Large intestine (tissue), 3 donors: ENCODE results near the gene RIMS3. TPM values are rescaled to one million over a fixed set of nuclear protein-coding genes. Genes with fewer than 3 reads are reported as not detected.
A peak's percentile ranks its signal among the peaks of the same experiment; 100 is the strongest.
"Not testable (repeated sequence)": the region's sequence is repeated elsewhere in the genome, so short reads cannot be mapped to it uniquely, and the experiment has no call there.

Source experiments
- DNase-seq, 2 donors: peaks; one replicate each; pipeline versions ENCODE4 v3.0.0 to v3.0.0-alpha.2; 2013
- H3K27ac ChIP-seq: one replicate; pipeline ENCODE4 v1.5.1; 2013; ENCODE audit warnings: low read length
- H3K27me3 ChIP-seq: 2 replicates; pipeline ENCODE4 v1.6.1; 2013; ENCODE audit warnings: low read length; ENCODE audit not compliant: control insufficient read depth, insufficient read depth
- H3K36me3 ChIP-seq: 2 replicates; pipeline ENCODE4 v1.6.1; 2013; ENCODE audit warnings: low read length; ENCODE audit not compliant: control insufficient read depth, insufficient read depth
- H3K4me1 ChIP-seq: one replicate; pipeline ENCODE4 v1.6.1; 2013; ENCODE audit warnings: low read length; ENCODE audit not compliant: control insufficient read depth, insufficient read depth
- H3K4me3 ChIP-seq: one replicate; pipeline ENCODE4 v1.5.1; 2013; ENCODE audit warnings: low read length
- H3K9me3 ChIP-seq: one replicate; pipeline ENCODE4 v1.6.1; 2013; ENCODE audit warnings: mild to moderate bottlenecking, low read depth, low read length, moderate library complexity; ENCODE audit not compliant: control insufficient read depth
- WGBS: methylation state at CpG from one replicate; pipeline ENCODE4 v1.1.5; 2013; ENCODE audit warnings: low lambda C conversion rate; ENCODE audit not compliant: insufficient coverage; 5-methylcytosine and 5-hydroxymethylcytosine counted together
- polyA plus RNA-seq: library from polyadenylated mRNA; unstranded; fragments of 120-200 nt; gene quantifications from one replicate; pipeline ENCODE4 v1.2.1, GENCODE V29; 2013

RIMS3 gene
- polyA plus RNA-seq, 1 donor: 6.9 TPM

DNA sequence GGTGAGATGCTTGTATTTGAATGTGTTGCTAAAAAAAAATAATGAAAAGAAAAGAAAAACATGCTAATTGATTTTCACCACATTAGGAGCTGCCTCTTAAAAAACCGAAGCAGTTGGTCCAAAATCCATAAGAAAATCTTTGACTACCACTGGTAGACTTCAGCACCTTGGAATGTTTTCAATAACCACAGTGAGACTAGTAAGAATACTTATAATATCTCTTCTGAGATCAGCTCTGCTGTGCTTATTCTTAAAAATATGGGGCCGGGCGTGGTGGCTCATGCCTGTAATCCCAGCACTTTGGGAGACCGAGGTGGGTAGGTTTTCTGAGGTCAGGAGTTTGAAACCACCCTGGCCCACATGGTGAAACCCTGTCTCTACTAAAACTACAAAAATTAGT lies 41.1 kb upstream of the RIMS3 start:
- Histone ChIP-seq H3K4me1 (peaks cover 18% of the 10 kb centered on the region), H3K9me3 (no peaks in the 10 kb centered on the region), H3K36me3 (no peaks in the 10 kb centered on the region), H3K4me3 (no peak overlapping the region), H3K27me3 (no peaks in the 10 kb centered on the region), H3K27ac (no peak overlapping the region)
- DNase-seq: no peak
- WGBS: 100% methylated on average over 1 of the region's 4 CpGs

DNA sequence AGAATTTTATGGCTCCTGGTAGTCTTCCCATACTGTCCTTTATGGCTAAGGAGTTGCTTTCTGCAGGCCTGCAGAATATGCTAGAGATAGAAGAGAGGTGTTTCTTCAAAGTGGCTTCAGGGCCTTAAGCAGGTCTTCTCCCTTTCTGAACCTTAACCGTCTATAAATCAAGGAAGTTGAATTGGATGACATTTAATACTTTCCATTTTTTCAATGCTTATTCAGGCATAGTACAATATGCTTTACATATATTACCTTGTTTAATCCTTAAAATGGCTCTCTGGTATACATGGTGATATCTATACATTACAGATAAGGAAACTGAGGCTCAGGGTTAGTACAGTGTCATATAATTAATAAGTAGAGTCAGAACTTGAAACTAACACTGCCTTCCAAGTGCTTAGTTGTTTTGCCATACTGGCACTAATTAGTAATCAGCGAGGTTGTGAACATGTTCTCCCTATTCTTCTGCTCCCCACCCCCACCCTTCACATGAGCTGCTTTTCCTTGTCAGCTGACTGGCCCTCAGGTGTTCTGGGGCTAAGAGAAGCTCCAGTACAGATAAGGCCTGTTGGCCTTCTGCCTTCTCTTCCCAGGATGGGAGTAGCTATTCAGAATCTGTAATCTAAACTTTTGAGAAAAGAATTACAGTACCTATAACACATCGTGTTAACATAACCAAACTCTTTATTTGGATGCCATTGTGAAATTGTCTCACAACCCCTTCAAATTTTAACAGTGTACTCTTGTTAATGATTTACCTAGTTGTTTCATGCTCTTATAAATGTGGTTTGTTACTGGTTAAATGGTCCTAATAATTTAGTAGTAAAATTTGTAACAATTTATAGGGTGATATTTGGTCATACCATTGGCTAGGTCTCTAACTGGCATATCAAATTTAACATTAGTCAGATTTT lies 39.6 kb upstream of the RIMS3 start:
- Histone ChIP-seq H3K27ac (peak overlapping the region; percentile 50), H3K27me3 (no peaks in the 10 kb centered on the region), H3K9me3 (no peaks in the 10 kb centered on the region), H3K4me1 (peaks cover 18% of the 10 kb centered on the region), H3K36me3 (no peaks in the 10 kb centered on the region), H3K4me3 (no peak overlapping the region)
- peak; percentile 51 to 72 for DNase-seq
- no CpG with 5 or more reads among the region's 3 CpGs for WGBS

DNA sequence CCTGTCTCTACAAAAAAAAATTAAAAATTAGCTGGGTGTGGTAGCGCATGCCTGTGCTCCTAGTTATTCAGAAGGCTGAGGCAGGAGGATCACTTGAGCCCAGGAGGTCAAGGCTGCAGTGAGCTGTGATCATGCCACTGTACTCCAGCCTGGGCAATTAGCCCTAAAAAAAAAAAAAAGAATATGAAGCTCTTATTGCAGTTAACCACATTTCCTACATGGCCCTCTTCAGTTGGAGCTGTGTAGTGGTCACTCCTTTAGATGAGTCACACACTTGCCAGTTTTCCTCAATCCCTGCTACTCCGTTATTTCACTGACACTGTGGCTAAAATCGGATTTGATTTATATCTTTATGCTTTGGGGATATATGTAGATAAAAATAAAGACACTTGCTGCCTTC lies 37.8 kb upstream of the RIMS3 start:
- WGBS: no CpG with 5 or more reads among the region's 3 CpGs
- Histone ChIP-seq H3K27ac (no peak overlapping the region), H3K4me3 (no peak overlapping the region), H3K27me3 (no peaks in the 10 kb centered on the region), H3K4me1 (peaks cover 14% of the 10 kb centered on the region), H3K36me3 (no peaks in the 10 kb centered on the region), H3K9me3 (no peaks in the 10 kb centered on the region)
- no peak for DNase-seq

DNA sequence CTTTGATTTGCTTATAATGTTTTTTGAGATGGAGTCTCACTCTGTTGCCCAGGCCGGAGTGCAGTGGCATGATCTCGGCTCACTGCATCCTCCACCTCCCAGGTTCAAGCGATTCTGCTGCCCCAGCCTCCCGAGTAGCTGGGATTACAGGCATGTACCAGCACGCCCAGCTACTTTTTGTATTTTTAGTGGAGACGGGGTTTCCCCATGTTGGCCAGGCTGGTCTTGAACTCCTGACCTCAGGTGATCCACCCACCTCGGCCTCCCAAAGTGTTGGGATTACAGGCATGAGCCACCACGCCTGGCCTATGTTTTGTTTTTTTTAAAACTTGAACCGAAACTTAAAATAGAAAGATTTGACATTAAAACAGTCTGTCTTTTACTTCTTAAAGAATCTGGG lies 37.3 kb upstream of the RIMS3 start:
- not testable (repeated sequence) for H3K4me3 ChIP-seq, H3K27ac ChIP-seq, DNase-seq, H3K36me3 ChIP-seq, H3K9me3 ChIP-seq, H3K27me3 ChIP-seq
- peaks cover 11% of the 10 kb centered on the region for H3K4me1 ChIP-seq
- no CpG with 5 or more reads among the region's 9 CpGs for whole genome bisulfite sequencing

DNA sequence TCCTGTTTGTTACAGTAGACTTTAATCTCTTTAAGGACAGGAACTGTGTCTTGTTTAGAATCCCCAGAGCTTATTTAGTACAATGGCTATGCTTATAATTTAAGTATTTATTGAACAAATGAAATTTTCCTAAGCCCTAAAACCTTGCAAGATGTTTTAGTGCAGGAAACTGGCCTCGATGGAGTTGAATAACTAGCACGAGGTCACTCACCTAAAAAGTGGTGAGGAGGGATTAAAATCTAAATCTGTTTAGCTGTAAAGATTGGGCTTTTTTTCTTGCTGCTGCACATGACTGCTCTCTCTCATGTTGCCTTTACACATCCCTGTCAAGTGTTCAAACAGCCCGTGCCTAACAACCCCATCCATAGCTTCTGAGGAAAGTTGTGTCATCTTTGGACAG lies 36.2 kb upstream of the RIMS3 start:
- DNase-seq: no peak
- 80% methylated on average over 1 of the region's 3 CpGs for WGBS
- Histone ChIP-seq H3K27ac (no peak overlapping the region), H3K4me3 (no peak overlapping the region), H3K4me1 (peaks cover 11% of the 10 kb centered on the region), H3K36me3 (no peaks in the 10 kb centered on the region), H3K27me3 (no peaks in the 10 kb centered on the region), H3K9me3 (no peaks in the 10 kb centered on the region)

DNA sequence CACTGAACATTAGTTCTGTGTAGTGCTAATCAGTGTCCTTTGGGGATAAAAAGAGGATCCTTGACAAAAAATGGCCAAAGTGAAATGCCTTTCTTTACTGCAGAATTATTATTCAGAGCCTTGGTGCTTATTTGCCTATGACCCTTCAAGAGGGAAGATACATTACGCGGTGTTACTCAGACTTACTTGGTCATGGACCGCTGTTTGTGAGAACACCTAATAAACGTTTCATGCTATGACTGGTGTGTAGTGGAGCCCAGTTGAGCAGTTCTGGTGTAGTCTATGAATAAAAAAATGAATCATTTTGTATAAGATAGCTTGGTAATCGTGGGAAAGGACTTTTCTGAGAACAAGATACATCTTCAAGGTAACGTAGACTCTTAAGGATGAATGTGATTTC lies 34.3 kb upstream of the RIMS3 start:
- DNase-seq: no peak
- Histone ChIP-seq H3K4me3 (no peak overlapping the region), H3K27ac (no peak overlapping the region), H3K36me3 (no peaks in the 10 kb centered on the region), H3K4me1 (no peaks in the 10 kb centered on the region), H3K9me3 (no peaks in the 10 kb centered on the region), H3K27me3 (no peaks in the 10 kb centered on the region)
- 93% methylated on average over 3 of the region's 6 CpGs for WGBS

DNA sequence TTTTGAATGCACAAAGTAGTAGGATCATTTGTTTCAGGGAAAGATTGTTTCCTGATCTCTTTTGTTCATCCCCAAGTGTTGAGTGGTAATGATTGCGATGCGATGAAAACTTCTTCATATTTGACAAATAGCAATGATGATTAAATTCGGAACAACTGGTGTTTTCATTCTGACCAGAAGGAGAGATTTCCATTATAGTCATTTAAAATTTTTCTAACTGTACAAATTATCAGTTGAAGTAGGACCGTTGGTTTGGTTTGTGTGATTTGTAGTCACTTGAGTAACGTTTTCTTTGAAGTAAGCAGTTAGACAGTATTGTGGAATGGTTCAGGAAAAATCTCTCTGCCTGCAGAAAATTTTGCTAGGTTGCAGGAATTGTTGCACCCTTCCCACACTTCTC lies 32.0 kb upstream of the RIMS3 start:
- Histone ChIP-seq H3K4me3 (no peak overlapping the region), H3K9me3 (no peaks in the 10 kb centered on the region), H3K36me3 (no peaks in the 10 kb centered on the region), H3K27ac (no peak overlapping the region), H3K4me1 (peaks cover 12% of the 10 kb centered on the region), H3K27me3 (no peaks in the 10 kb centered on the region)
- whole genome bisulfite sequencing: 90% methylated on average over 4 of the region's 5 CpGs
- DNase-seq: no peak

DNA sequence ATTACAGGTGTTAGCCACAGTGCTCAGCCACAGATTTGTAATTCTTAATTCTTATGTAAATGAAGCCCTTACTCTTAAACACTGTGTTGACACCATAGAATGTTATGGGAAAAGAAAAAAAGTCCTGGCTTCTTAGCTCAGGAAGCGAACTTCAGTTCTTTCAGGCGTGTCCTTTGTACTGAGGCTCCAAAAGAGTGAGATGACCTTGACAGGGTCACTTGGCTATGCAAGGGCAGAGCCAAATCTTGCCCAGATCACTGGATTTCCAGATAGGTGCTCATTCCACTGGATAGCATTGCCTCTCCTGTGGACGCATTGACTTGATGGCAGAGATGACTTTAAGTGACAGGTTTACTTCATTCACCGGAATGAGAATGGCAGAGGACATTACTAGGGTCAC lies 30.8 kb upstream of the RIMS3 start:
- Histone ChIP-seq H3K4me3 (no peak overlapping the region), H3K9me3 (no peaks in the 10 kb centered on the region), H3K36me3 (no peaks in the 10 kb centered on the region), H3K27me3 (no peaks in the 10 kb centered on the region), H3K27ac (no peak overlapping the region), H3K4me1 (peaks cover 12% of the 10 kb centered on the region)
- WGBS: no CpG with 5 or more reads among the region's 4 CpGs
- DNase-seq: no peak

DNA sequence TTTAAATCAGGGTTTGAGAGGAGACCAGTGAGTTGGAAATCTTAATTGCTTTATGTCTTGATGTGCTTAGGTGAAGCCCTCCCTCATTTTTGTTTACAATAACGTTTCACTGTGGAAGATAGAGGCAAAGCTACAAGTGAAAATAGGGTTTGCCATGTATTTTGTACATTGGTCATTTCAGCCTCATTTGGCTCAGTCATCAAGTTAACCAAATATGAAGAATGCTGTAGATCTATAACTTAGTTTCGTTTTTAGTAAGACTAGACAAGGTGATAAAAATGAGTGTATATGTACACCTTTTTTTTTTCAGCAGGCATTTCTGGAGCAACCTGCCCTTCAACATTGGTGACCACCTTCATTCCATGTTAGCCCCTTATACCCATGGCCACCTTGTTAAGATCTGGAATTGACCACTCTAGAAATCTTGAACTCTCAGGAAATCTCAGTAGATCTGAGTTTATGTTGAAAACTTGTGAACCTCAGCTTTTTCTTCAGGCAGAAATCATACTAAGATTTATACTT lies 28.9 kb upstream of the RIMS3 start:
- 17% methylated on average over 1 of the region's 2 CpGs for WGBS

DNA sequence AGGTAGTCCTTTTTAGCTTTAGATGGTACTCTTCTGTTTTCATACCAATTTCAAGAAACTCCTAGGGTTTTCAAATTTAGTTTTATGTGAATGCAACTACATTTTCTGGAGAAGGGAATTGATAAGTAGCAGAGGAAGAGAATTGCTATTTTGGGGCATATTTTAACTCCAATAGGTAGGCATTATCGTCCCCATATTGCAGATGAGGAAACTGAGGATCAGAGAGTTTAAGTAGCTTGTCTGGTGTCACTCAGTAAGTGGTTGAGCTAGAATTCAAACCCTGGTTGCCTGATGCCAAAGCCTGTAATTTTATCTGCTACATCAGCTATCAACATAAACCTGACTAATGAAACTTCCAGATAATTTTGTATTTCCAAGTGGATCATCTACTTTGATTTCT lies 27.9 kb upstream of the RIMS3 start:
- DNase-seq: no peak
- Histone ChIP-seq H3K4me3 (no peak overlapping the region), H3K27ac (no peak overlapping the region), H3K9me3 (no peaks in the 10 kb centered on the region), H3K27me3 (no peaks in the 10 kb centered on the region), H3K4me1 (peaks cover 12% of the 10 kb centered on the region), H3K36me3 (no peaks in the 10 kb centered on the region)
- WGBS: no CpG with 5 or more reads among the region's 1 CpG

More for the DNA sequence above, 28.9 kb upstream of the RIMS3 start:
- no peaks in the 10 kb centered on the region for H3K36me3 ChIP-seq
- no peak overlapping the region for H3K27ac ChIP-seq
- no peaks in the 10 kb centered on the region for H3K9me3 ChIP-seq
- H3K27me3 ChIP-seq: no peaks in the 10 kb centered on the region
- no peak overlapping the region for H3K4me3 ChIP-seq
- H3K4me1 ChIP-seq: peaks cover 12% of the 10 kb centered on the region
- no peak for DNase-seq
